ENCODE data around the gene FBXO28. TPM values are rescaled to one million over a fixed set of nuclear protein-coding genes. Genes with fewer than 3 reads are reported as not detected.

FBXO28 gene
- total and polyA plus RNA-seq, 7 donors = 10.2 to 32.7 (median 21.9) TPM

- DNase-seq = no peak
- intact Hi-C loops (cut with DNase I) = no loop called here
Observed at GRCh38 chr1:224084867-224085266, 29.0 kb upstream of the FBXO28 start.

GRCh38 chr1:224085421-224086108 is 28.3 kb upstream of the FBXO28 start:
- DNase-seq = no peak
- 73 to 86% methylated on average over 4 of the region's 4 CpGs for WGBS, 2 donors
- intact Hi-C loops (cut with DNase I) = no loop called here
- H3K4me1 ChIP-seq = no peaks in the 10 kb centered on the region
- TF ChIP-seq POLR2A (IDR thresholded peaks at IDR 0.05) (no peak), POLR2AphosphoS5 (IDR thresholded peaks at IDR 0.05) (no peak), EP300 (IDR thresholded peaks at IDR 0.05) (no peak)
- TF ChIP-seq, protein P1, sequence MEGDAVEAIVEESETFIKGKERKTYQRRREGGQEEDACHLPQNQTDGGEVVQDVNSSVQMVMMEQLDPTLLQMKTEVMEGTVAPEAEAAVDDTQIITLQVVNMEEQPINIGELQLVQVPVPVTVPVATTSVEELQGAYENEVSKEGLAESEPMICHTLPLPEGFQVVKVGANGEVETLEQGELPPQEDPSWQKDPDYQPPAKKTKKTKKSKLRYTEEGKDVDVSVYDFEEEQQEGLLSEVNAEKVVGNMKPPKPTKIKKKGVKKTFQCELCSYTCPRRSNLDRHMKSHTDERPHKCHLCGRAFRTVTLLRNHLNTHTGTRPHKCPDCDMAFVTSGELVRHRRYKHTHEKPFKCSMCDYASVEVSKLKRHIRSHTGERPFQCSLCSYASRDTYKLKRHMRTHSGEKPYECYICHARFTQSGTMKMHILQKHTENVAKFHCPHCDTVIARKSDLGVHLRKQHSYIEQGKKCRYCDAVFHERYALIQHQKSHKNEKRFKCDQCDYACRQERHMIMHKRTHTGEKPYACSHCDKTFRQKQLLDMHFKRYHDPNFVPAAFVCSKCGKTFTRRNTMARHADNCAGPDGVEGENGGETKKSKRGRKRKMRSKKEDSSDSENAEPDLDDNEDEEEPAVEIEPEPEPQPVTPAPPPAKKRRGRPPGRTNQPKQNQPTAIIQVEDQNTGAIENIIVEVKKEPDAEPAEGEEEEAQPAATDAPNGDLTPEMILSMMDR (IDR thresholded peaks at IDR 0.05) = no peak
- no peak overlapping the region for H3K4me3 ChIP-seq
- H3K27me3 ChIP-seq = no peaks in the 10 kb centered on the region
- no peaks in the 10 kb centered on the region for H3K9me3 ChIP-seq
- H3K27ac ChIP-seq = no peak overlapping the region
- H3K36me3 ChIP-seq = no peaks in the 10 kb centered on the region

More at GRCh38 chr1:224084867-224085266, 29.0 kb upstream of the FBXO28 start:
- H3K4me3 ChIP-seq = no peak overlapping the region
- no peaks in the 10 kb centered on the region for H3K27me3 ChIP-seq
- H3K9me3 ChIP-seq = no peaks in the 10 kb centered on the region
- TF ChIP-seq POLR2A (IDR thresholded peaks at IDR 0.05) (no peak), POLR2AphosphoS5 (IDR thresholded peaks at IDR 0.05) (no peak), EP300 (IDR thresholded peaks at IDR 0.05) (no peak)
- TF ChIP-seq, protein P1 (IDR thresholded peaks at IDR 0.05) = no peak
- no peak overlapping the region for H3K27ac ChIP-seq
- WGBS, 2 donors = 71% methylated on average over 4 of the region's 4 CpGs
- H3K4me1 ChIP-seq = no peaks in the 10 kb centered on the region
- H3K36me3 ChIP-seq = no peaks in the 10 kb centered on the region

- WGBS, 2 donors = 29 to 51% methylated on average over 2 of the region's 2 CpGs
- intact Hi-C loops (cut with DNase I) = no loop called here
- no peaks in the 10 kb centered on the region for H3K9me3 ChIP-seq
- no peaks in the 10 kb centered on the region for H3K36me3 ChIP-seq
- no peaks in the 10 kb centered on the region for H3K27me3 ChIP-seq
- H3K27ac ChIP-seq = no peak overlapping the region
- TF ChIP-seq EP300 (IDR thresholded peaks at IDR 0.05) = no peak
- no peak for TF ChIP-seq POLR2A (IDR thresholded peaks at IDR 0.05)
- TF ChIP-seq POLR2AphosphoS5 (IDR thresholded peaks at IDR 0.05) = no peak
- TF ChIP-seq, protein P1 (IDR thresholded peaks at IDR 0.05) = no peak
- no peak overlapping the region for H3K4me3 ChIP-seq
- no peaks in the 10 kb centered on the region for H3K4me1 ChIP-seq
- no peak for DNase-seq
Observed at GRCh38 chr1:224087286-224087794, 26.6 kb upstream of the FBXO28 start.

DNA sequence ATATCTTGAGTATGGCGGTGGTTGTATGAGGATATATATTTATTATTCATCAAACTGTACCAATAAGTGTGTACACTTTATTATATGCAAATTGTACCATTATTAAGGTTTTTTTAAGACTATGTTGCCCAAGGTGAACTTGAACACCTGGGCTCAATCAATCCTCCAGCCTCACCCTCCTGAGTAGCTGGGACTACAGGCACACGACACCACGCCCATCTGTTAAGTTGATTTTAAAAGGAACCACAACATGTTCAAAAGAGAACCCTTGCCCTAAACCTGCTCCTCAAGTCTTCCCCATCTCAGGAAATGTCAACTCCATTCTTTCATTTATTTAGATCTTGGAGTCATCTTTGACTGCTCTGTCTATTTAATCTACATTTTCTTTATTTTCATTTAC is 24.3 kb upstream of the FBXO28 start:
- TF ChIP-seq POLR2AphosphoS5 (IDR thresholded peaks at IDR 0.05) (no peak), POLR2A (IDR thresholded peaks at IDR 0.05) (no peak), EP300 (IDR thresholded peaks at IDR 0.05) (no peak)
- TF ChIP-seq, protein P1 (IDR thresholded peaks at IDR 0.05) = no peak
- Histone ChIP-seq H3K27ac (no peak overlapping the region), H3K9me3 (no peaks in the 10 kb centered on the region), H3K4me1 (no peaks in the 10 kb centered on the region), H3K4me3 (no peak overlapping the region), H3K27me3 (no peaks in the 10 kb centered on the region), H3K36me3 (no peaks in the 10 kb centered on the region)
- 35 to 69% methylated on average over 3 of the region's 3 CpGs for WGBS, 2 donors
- intact Hi-C loops (cut with DNase I) = no loop called here
- DNase-seq = no peak

All from sigmoid colon (tissue), 7 donors.